K562 (cell line): ENCODE measurements around the gene TUBG2. TPM values are rescaled to one million over a fixed set of nuclear protein-coding genes. Genes with fewer than 3 reads are reported as not detected.
A peak's percentile ranks its signal among the peaks of the same experiment; 100 is the strongest.

Source experiments
- ARID1B ChIP-seq: fragments of 450-650 bp; IDR thresholded peaks from 2 replicates; pipeline ENCODE4 v1.6.1; 2016; ENCODE audit warnings: antibody characterized with exemption, mild to moderate bottlenecking, inconsistent platforms
- BHLHE40 ChIP-seq: IDR thresholded peaks from 2 replicates; pipeline ENCODE4 v1.6.1; 2011; ENCODE audit warnings: low read length, improper control_type of control experiment
- CEBPB ChIP-seq: fragments of 450-650 bp; IDR thresholded peaks from 2 replicates; pipeline ENCODE4 v1.6.1; 2016; ENCODE audit warnings: missing genetic modification characterization, missing compliant biosample characterization
- GTF2A2 ChIP-seq: IDR thresholded peaks from 2 replicates; pipeline ENCODE4 v1.6.1; 2016; ENCODE audit warnings: mild to moderate bottlenecking, missing genetic modification characterization, missing compliant biosample characterization
- MAZ ChIP-seq, 2 experiments: fragments of 450-650 bp in 1 of 2; sonication (generic) in 1 of 2; formaldehyde crosslinking; IDR thresholded peaks in 1 of 2; conservative IDR thresholded peaks in 1 of 2; 2 replicates each; pipeline versions ENCODE4 v1.4.0 to v1.5.0; 2020; ENCODE audit warnings: mild to moderate bottlenecking in 1 of 2, missing genetic modification reagents in 1 of 2
- MEIS2 ChIP-seq: fragments of 450-650 bp; IDR thresholded peaks from 2 replicates; pipeline ENCODE4 v1.6.1; 2014; ENCODE audit warnings: mild to moderate bottlenecking; ENCODE audit not compliant: partially characterized antibody
- VEZF1 ChIP-seq: fragments of 200-800 bp; sonication (Bioruptor generic); IDR thresholded peaks from 2 replicates; pipeline ENCODE4 v1.6.1; 2017; ENCODE audit warnings: missing genetic modification characterization, missing compliant biosample characterization
- polyA plus RNA-seq, 8 experiments: library from polyadenylated mRNA; depleted of rRNA in 4 of 8; stranded (reverse) in 5 of 8; unstranded in 3 of 8; fragments of >200 nt; fragmentation: Nextera tagmentation in 2 of 8; fragmentation: Illumina TruSeq in 1 of 8; extraction: Ambion mirVana in 2 of 8; extraction: Trizol in 1 of 8; gene quantifications; 2 replicates each; pipeline versions ENCODE4 v1.2.1 to v1.2.3, GENCODE V29; 2011 to 2014; ENCODE audit warnings: inconsistent platforms in 1 of 8, missing spikeins in 1 of 8
- total RNA-seq, 7 experiments: library from RNA; depleted of rRNA in 6 of 7; stranded (reverse); fragments of >200 nt in 6 of 7; fragmentation: Illumina TruSeq in 2 of 7; extraction: Trizol in 2 of 7; gene quantifications; 2 replicates each; pipeline versions ENCODE4 v1.2.1 to v1.2.3, GENCODE V29; 2011 to 2021; ENCODE audit warnings: low replicate concordance in 1 of 7
- TF ChIP-seq, protein P1 (sequence below): fragments of 200-400 bp; formaldehyde crosslinking; IDR thresholded peaks from 2 replicates; pipeline ENCODE4 v1.6.1; 2017; ENCODE audit warnings: mild to moderate bottlenecking, low read depth, low read length, moderate library complexity

Gene TUBG2
- total and polyA plus RNA-seq, 9 of the 15 experiments (the other 6 are each of a cell fraction or from before 2014, with no cell fraction given), result 0.09 to 0.80 (median 0.24) TPM; not detected in 2

DNA sequence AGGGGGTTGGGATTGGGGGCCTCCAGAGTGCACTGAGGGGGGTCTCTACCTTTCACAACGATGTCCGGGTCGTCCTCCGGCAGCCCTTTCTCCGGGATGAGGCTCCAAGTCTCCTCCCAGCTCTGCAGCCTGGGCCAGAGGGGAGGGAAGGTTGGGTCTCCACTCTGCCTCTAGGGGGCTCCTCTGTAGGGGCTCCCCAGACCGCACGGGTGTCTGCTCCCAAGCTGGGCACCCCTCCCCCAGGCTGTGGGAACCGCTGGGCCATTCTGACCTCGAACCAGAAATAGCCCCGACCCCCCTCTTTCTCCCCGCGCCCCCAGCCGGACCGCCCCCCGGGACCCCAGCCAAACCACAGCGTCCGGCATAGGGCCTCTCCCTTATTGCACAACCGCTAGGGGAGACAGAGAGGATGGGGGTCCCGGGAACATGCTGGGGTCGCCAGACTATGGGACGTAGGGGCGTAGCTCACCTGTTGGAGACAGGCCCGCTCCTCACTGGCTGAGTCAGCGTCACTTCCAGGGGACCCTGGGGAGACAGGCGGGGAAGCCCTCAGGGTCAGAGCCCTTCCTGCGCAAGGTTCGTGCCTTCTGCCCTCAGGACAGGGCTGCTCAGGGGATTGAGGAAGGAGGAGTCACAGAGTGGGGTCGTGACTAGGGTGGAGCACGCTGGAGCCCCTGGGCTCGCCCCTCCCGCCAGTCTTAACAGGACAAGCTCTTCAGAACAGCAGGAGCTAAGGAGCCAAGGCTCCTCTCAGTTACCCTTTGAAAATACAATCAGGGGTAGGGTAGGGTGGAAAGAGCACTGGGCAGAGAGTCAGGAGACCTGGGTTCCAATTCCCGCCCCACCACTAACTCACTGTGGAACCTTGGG is 15.0 kb downstream of the TUBG2 start (continued):
- TF ChIP-seq BHLHE40, result peak; percentile 41; the same call in 1 of the 2 replicates
- peak; percentile 75 for TF ChIP-seq CEBPB (tag)
- TF ChIP-seq MAZ (CRISPR knock-in tag; conservative IDR thresholded peaks at IDR 0.05 in 1 of 2, IDR thresholded peaks at IDR 0.05 in 1 of 2), result 0 out of 4 replicates have a peak, but pooled peaks of 1 of the 2 experiments have one; percentile 28
- TF ChIP-seq MEIS2, result no peak
- TF ChIP-seq VEZF1 (CRISPR knock-in tag), result peak; percentile 87
- TF ChIP-seq, protein P1, sequence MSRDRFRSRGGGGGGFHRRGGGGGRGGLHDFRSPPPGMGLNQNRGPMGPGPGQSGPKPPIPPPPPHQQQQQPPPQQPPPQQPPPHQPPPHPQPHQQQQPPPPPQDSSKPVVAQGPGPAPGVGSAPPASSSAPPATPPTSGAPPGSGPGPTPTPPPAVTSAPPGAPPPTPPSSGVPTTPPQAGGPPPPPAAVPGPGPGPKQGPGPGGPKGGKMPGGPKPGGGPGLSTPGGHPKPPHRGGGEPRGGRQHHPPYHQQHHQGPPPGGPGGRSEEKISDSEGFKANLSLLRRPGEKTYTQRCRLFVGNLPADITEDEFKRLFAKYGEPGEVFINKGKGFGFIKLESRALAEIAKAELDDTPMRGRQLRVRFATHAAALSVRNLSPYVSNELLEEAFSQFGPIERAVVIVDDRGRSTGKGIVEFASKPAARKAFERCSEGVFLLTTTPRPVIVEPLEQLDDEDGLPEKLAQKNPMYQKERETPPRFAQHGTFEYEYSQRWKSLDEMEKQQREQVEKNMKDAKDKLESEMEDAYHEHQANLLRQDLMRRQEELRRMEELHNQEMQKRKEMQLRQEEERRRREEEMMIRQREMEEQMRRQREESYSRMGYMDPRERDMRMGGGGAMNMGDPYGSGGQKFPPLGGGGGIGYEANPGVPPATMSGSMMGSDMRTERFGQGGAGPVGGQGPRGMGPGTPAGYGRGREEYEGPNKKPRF, result no peak
- 0 out of 2 replicates have a peak, but pooled peaks have one; percentile 18 for TF ChIP-seq ARID1B
- no peak for TF ChIP-seq GTF2A2 (tag)
